Cerebellar cortex (tissue), 1 donor: Measurements from ENCODE around the gene ASIC2.
"Not testable (repeated sequence)": the region's sequence is repeated elsewhere in the genome, so short reads cannot be mapped to it uniquely, and the experiment has no call there.

Experiments
- DNase-seq: peaks from one replicate; pipeline ENCODE4 v3.0.0-alpha.2; 2015; ENCODE audit warnings: low spot score

The ASIC2 gene

DNA sequence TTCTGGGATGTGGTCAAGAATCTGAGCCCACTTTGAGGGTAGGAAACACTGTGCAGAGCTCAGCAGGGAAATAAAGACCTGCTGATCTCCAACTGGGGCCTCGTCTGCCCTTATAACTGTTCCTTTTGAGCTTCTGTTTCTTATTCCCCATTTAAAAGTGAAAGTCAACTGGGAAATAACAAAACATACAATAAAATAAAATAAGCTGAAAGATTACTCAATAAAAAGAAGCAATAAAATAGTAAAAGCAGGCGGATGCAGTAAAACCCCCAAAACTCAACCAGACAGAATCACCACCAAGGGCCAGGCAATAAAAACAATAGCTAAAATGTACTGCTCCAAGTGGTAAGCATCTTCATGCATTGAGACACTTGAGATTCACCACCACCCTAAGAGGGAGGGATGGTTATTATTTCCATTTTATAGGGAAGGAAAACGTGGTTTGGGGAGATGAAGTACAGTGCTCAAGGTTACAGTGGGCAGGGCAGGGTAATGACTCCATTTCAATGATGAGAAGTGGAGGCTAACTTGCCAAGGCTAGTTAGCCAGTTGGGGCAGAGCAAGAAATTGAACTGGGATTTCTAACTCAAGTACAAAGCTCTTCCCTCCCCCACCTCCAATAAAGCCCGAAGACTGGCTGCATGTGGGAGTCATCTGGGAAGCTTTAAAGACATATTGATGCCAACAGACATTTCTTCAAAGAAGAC lies 307.9 kb downstream of the ASIC2 start:
- DNase-seq, result no peak

DNA sequence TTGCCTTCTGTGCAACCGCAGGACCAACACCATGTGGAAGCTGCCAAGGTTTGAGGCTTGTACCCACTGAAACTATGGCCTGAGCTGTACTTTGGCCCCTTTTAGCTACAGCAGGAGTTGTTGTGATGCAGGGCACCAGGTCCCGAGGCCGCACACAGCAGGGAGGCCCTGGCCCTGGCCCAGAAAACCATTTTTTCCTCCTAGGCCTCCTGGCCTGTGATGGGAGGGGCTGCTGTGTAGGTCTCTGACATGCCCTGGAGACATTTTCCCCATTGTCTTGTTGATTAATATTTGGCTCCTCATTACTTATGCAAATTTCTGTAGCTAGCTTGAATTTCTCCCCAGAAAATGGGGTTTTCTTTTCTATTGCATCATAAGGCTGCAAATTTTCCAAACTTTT lies 311.5 kb downstream of the ASIC2 start:
- not testable (repeated sequence) for DNase-seq

DNA sequence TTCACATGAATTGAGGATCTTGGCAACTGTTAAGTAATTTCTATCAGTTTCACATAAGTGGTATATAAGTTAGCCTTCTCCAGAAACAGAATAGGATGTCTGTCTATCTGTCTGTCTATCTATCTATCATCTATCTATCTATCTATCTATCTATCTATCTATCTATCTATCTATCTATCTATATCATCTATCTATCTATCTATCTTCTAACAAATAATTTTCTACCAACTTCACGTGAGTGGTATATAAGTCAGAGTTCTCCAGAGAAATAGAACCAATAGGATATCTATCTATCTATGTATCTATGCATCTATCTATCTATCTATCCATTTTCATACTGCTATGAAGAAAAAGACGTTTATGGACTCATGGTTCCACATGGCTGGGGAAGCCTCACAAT lies 312.9 kb downstream of the ASIC2 start:
- no peak for DNase-seq

DNA sequence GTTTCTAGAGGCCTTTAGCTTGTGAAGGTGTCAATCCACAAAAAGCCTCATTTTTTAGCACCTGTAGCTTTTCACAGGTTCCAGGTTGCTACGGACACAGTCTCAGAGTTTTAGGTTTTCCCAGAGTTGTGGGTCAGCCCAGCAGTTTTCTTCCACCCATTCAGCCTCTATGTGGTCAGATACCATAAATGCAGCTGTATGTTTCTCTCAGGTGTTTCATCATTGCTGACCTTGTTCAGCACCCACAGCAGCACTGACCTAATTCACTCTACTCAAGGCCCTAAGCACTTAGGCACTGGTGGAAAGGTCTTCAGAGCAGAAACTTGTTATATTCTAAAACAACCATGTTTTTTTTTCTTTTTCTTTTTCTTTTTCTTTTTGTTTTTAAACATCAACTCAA lies 316.5 kb downstream of the ASIC2 start:
- no peak for DNase-seq

DNA sequence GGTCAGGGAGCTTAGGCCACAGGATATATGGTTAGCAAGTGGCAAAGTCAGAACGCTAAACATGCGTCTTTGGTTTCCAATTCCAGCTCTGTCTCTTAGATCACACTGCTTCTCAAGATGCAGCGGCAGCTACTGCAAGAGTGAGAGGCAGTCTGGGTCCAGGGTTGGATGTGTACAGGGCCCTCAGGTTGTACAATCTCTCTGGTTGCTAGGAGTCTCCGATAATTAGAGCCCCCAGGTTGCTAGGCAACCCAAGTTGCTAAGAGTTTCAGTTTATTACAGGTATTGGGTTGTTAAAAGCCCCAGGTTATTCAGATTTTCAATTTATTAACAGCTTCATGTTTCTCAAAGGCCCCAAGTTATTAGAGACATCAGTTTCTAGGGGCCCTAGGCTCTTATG lies 317.0 kb downstream of the ASIC2 start:
- no peak for DNase-seq

DNA sequence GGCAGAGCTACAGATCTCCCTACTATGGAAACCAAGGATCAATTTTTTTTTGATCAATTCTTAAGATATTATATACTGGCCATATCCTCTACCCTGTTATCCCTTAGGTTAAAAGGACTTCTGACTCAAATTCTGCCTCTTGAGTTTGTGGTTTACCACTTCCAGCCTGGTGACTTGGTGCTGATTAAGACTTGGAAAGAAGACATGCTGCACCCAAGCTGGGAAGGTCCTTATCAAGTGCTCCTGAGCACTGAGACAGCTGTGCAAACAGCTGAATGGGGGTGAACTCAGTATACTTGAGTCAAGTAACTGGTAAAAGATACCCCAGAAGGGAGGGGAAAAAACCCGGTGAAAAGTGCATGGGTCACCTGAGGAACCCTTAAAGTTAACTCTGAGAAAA lies 321.9 kb downstream of the ASIC2 start:
- DNase-seq, result no peak

DNA sequence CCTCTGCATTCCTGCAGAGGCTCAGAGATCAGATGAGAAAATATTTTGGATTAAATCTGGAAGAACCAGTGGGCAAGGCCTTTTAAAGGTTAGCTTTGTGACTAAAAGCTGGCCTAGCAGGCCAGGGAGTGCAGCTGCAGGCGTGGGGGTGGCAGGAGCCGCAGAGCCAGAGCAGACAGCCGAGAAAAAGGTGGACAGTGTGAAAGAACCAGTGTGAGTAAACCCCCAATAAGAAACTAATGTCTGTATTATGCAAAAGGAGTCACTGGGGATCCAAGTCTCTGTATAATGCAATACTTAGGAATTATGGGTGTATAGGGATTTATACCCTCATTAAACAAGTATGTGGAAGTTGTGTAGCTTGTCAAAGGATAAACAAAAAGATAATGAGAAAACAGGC lies 322.8 kb downstream of the ASIC2 start:
- DNase-seq, result no peak

DNA sequence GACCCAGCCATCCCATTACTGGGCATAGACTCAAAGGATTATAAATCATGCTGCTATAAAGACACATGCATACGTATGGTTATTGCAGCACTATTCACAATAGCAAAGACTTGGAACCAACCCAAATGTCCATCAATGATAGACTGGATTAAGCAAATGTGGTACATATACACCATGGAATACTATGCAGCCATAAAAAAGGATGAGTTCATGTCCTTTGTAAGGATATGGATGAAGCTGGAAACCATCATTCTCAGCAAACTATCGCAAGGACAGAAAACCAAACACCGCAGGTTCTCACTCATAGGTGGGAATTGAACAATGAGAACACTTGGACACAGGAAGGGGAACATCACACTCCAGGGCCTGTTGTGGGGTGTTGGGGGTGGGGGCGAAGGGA lies 323.9 kb downstream of the ASIC2 start:
- DNase-seq, result not testable (repeated sequence)

DNA sequence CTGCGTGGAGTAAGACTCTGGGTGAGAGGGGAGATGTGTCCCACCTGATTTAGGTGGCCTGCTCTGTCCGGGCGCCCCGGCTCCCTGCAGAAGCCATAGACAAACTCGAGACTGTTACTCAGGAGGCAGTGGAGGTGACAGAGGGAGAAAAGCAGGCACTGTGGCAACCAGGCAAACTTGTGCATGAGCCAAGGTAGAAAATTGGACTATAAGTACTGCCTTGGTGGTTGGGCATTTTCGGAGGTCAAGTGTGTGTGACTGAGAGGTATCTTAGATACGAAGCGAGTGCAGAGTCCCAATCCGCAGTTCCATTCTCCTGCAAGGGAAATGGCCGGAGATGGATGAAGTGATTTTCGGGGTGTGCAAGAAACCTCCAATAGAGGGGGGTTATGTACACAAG lies 328.6 kb downstream of the ASIC2 start:
- no peak for DNase-seq
